Trophoblast cell (in vitro differentiated cells and primary cell): ENCODE data around the gene PDE4D.

Experiments used
- DNase-seq, 2 donors: peaks; one replicate each; pipeline ENCODE4 v3.0.0-alpha.2; 2016
- H2AFZ ChIP-seq: 2 replicates; pipeline ENCODE4 v1.6.1; 2013; ENCODE audit warnings: low read length, moderate library complexity, mild to moderate bottlenecking; ENCODE audit not compliant: insufficient read depth, poor library complexity
- H2AK5ac ChIP-seq: 2 replicates; pipeline ENCODE4 v1.6.1; 2013; ENCODE audit warnings: mild to moderate bottlenecking, low read length
- H2BK120ac ChIP-seq: 2 replicates; pipeline ENCODE4 v1.6.1; 2013; ENCODE audit warnings: low read length, mild to moderate bottlenecking, moderate library complexity; ENCODE audit not compliant: insufficient read depth, poor library complexity
- H2BK12ac ChIP-seq: 2 replicates; pipeline ENCODE4 v1.6.1; 2013; ENCODE audit warnings: mild to moderate bottlenecking, low read length, moderate library complexity
- H2BK5ac ChIP-seq: 2 replicates; pipeline ENCODE4 v1.6.1; 2013; ENCODE audit warnings: low read length, low read depth, moderate library complexity, mild to moderate bottlenecking; ENCODE audit not compliant: poor library complexity
- H3K14ac ChIP-seq: 2 replicates; pipeline ENCODE4 v1.6.1; 2013; ENCODE audit warnings: mild to moderate bottlenecking, low read length
- H3K18ac ChIP-seq: 2 replicates; pipeline ENCODE4 v1.6.1; 2013; ENCODE audit warnings: mild to moderate bottlenecking, low read length
- H3K23ac ChIP-seq: 2 replicates; pipeline ENCODE4 v1.6.1; 2013; ENCODE audit warnings: low read length
- H3K27ac ChIP-seq: 2 replicates; pipeline ENCODE4 v1.5.1; 2013; ENCODE audit warnings: low read depth, mild to moderate bottlenecking, inconsistent platforms, low read length, moderate library complexity
- H3K27me3 ChIP-seq: 2 replicates; pipeline ENCODE4 v1.6.1; 2013; ENCODE audit warnings: inconsistent platforms, mild to moderate bottlenecking, low read length, moderate library complexity; ENCODE audit not compliant: insufficient read depth
- H3K36me3 ChIP-seq, 2 experiments: 1 replicate in 1 of 2; 2 replicates in 1 of 2; pipeline ENCODE4 v1.6.1; 2013; ENCODE audit warnings: low read length in 2 of 2, mild to moderate bottlenecking in 2 of 2, moderate library complexity in 1 of 2; ENCODE audit not compliant: insufficient read depth in 2 of 2, control insufficient read depth in 1 of 2
- H3K4ac ChIP-seq: 2 replicates; pipeline ENCODE4 v1.6.1; 2013; ENCODE audit warnings: low read depth, mild to moderate bottlenecking, low read length, moderate library complexity
- H3K4me1 ChIP-seq, 2 experiments: 1 replicate in 1 of 2; 2 replicates in 1 of 2; pipeline ENCODE4 v1.6.1; 2013; ENCODE audit warnings: low read length in 2 of 2, mild to moderate bottlenecking in 2 of 2, moderate library complexity in 1 of 2; ENCODE audit not compliant: insufficient read depth in 2 of 2, control insufficient read depth in 1 of 2
- H3K4me2 ChIP-seq: 2 replicates; pipeline ENCODE4 v1.6.1; 2013; ENCODE audit warnings: inconsistent platforms, mild to moderate bottlenecking, low read length, moderate library complexity
- H3K4me3 ChIP-seq: 2 replicates; pipeline ENCODE4 v1.5.1; 2013; ENCODE audit warnings: mild to moderate bottlenecking, low read depth, low read length, inconsistent platforms
- H3K79me1 ChIP-seq: one replicate; pipeline ENCODE4 v1.6.1; 2013; ENCODE audit warnings: low read length
- H3K79me2 ChIP-seq: 2 replicates; pipeline ENCODE4 v1.6.1; 2013; ENCODE audit warnings: low read length, mild to moderate bottlenecking; ENCODE audit not compliant: control insufficient read depth, insufficient read depth, poor library complexity
- H3K9ac ChIP-seq: 2 replicates; pipeline ENCODE4 v1.6.1; 2013; ENCODE audit warnings: mild to moderate bottlenecking, low read length
- H3K9me3 ChIP-seq: 2 replicates; pipeline ENCODE4 v1.6.1; 2013; ENCODE audit warnings: low read depth, mild to moderate bottlenecking, control low read depth, inconsistent platforms, low read length; ENCODE audit not compliant: insufficient read depth
- H4K12ac ChIP-seq: 2 replicates; pipeline ENCODE4 v1.6.1; 2013; ENCODE audit warnings: low read depth, mild to moderate bottlenecking, low read length, moderate library complexity
- H4K8ac ChIP-seq: 2 replicates; pipeline ENCODE4 v1.6.1; 2013; ENCODE audit warnings: low read depth, mild to moderate bottlenecking, low read length, moderate library complexity
- H4K91ac ChIP-seq: one replicate; pipeline ENCODE4 v1.6.1; 2013; ENCODE audit warnings: low read depth, mild to moderate bottlenecking, low read length, moderate library complexity
- WGBS: extraction: QIAGEN DNeasy Blood & Tissue Kit; methylation state at CpG from one replicate; pipeline ENCODE4 v1.1.7; 2013; ENCODE audit warnings: missing lambda C conversion rate; ENCODE audit not compliant: insufficient read length, insufficient coverage; ENCODE audit errors: extremely low coverage; 5-methylcytosine and 5-hydroxymethylcytosine counted together

PDE4D gene

DNA sequence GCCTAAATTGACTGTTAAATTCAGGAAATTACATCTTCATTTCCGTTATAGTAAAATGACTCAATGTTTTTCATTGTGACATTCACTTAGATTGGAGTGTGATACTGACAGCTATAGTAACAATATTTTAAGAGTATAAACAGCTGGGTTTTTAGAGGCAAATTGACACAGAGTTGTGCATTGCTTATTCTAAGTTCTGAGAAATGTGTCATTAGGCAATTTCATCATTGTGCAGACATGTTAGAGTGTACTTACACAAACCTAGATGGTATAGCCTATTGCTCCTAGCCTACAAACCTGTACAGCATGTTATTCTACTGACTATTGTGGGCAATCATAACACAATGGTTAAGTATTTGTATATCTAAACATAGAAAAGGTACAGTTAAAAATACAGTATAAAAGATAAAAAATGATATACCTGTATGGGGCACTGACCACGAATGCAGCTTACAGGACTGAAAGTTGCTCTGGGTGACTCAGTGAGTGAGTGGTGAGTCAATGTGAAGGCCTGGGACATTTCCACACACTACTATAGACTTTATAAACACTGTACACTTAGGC is 132.7 kb downstream of the PDE4D start:
- Histone ChIP-seq H3K4me1 (no peaks in the 10 kb centered on the region), H3K23ac (no peak overlapping the region)
- DNase-seq = peak in 1 of 2 donors; percentile 4

DNA sequence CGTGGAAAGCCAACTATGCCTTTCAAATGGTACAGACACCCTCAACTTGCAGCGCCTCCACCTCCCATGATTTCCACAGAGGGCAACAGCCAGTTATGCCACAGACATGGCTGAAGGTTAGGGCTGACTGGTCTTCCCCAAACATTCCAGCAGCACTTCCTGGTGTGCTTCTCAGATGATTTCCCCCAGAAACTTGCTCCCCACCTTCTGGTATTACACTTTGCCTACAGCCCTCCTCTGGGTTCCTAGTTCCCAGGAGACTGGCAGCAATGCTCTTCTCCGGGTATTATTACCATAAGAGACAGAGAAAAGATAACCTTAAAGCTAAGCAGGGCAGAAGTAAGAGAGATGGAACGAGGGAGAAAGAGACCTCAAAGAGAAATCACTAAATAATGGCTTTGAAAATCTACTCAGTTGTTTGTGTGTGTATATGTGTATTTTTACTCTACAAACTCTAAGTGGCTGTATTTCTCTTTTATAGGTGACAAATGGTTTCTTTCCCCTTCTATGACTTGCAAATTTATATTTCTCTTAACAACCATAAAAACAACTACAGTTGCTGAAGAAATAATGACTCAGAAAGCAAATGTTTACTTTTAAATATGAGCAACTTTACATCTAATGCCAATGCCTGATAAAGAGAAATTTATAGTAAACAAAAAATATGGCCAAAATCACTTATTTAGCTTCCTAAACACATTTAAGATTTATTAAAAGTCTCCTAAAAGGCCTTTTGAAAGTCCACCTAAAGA is 133.8 kb downstream of the PDE4D start:
- H3K4me2 ChIP-seq = no peak overlapping the region
- no CpG with 5 or more reads among the region's 4 CpGs for WGBS

More for the DNA sequence above, 132.7 kb downstream of the PDE4D start:
- no peak overlapping the region for H3K4me2 ChIP-seq
- H3K14ac ChIP-seq = no peak overlapping the region
- H3K79me1 ChIP-seq = no peaks in the 10 kb centered on the region
- no peak overlapping the region for H2BK5ac ChIP-seq
- H2BK12ac ChIP-seq = no peak overlapping the region
- H2BK120ac ChIP-seq = no peak overlapping the region
- no peaks in the 10 kb centered on the region for H3K79me2 ChIP-seq
- H3K4ac ChIP-seq = no peak overlapping the region
- H2AK5ac ChIP-seq = no peak overlapping the region
- H3K9ac ChIP-seq = no peak overlapping the region
- no peak overlapping the region for H2AFZ ChIP-seq
- H3K18ac ChIP-seq = no peak overlapping the region
- H4K8ac ChIP-seq = no peak overlapping the region
- no peaks in the 10 kb centered on the region for H3K27me3 ChIP-seq
- WGBS = no CpG with 5 or more reads among the region's 2 CpGs
- H3K27ac ChIP-seq = no peak overlapping the region
- H3K4me3 ChIP-seq = no peak overlapping the region
- no peak overlapping the region for H4K91ac ChIP-seq
- H3K9me3 ChIP-seq = no peaks in the 10 kb centered on the region
- no peaks in the 10 kb centered on the region for H3K36me3 ChIP-seq
- no peak overlapping the region for H4K12ac ChIP-seq

GRCh38 chr5:59758566-59758965 is 135.0 kb downstream of the PDE4D start:
- no peak overlapping the region for H3K4me3 ChIP-seq
- no peaks in the 10 kb centered on the region for H3K79me2 ChIP-seq
- H3K23ac ChIP-seq = no peak overlapping the region
- no peak overlapping the region for H3K18ac ChIP-seq
- no peak overlapping the region for H2AK5ac ChIP-seq
- H3K27ac ChIP-seq = no peak overlapping the region
- H3K4me1 ChIP-seq = no peaks in the 10 kb centered on the region
- H2BK12ac ChIP-seq = no peak overlapping the region
- H3K14ac ChIP-seq = no peak overlapping the region
- H3K27me3 ChIP-seq = no peaks in the 10 kb centered on the region
- H4K12ac ChIP-seq = no peak overlapping the region
- H3K36me3 ChIP-seq = no peaks in the 10 kb centered on the region
- H4K8ac ChIP-seq = no peak overlapping the region
- no peak overlapping the region for H3K4ac ChIP-seq
- no peak overlapping the region for H2BK120ac ChIP-seq
- H2BK5ac ChIP-seq = no peak overlapping the region
- no peaks in the 10 kb centered on the region for H3K79me1 ChIP-seq
- no CpG with 5 or more reads among the region's 1 CpG for WGBS
- H3K4me2 ChIP-seq = no peak overlapping the region
- DNase-seq = no peak
- H4K91ac ChIP-seq = no peak overlapping the region
- no peaks in the 10 kb centered on the region for H3K9me3 ChIP-seq
- H2AFZ ChIP-seq = no peak overlapping the region
- H3K9ac ChIP-seq = no peak overlapping the region

More for the DNA sequence above, 133.8 kb downstream of the PDE4D start:
- H3K79me2 ChIP-seq = no peaks in the 10 kb centered on the region
- no peaks in the 10 kb centered on the region for H3K9me3 ChIP-seq
- H3K9ac ChIP-seq = no peak overlapping the region
- no peaks in the 10 kb centered on the region for H3K79me1 ChIP-seq
- no peak overlapping the region for H2BK12ac ChIP-seq
- no peak overlapping the region for H2AFZ ChIP-seq
- no peak overlapping the region for H4K91ac ChIP-seq
- H2BK5ac ChIP-seq = no peak overlapping the region
- H3K27ac ChIP-seq = no peak overlapping the region
- no peaks in the 10 kb centered on the region for H3K36me3 ChIP-seq
- no peak overlapping the region for H4K12ac ChIP-seq
- no peak for DNase-seq
- no peaks in the 10 kb centered on the region for H3K27me3 ChIP-seq
- H3K14ac ChIP-seq = no peak overlapping the region
- no peak overlapping the region for H4K8ac ChIP-seq
- no peak overlapping the region for H3K4me3 ChIP-seq
- H3K23ac ChIP-seq = no peak overlapping the region
- no peak overlapping the region for H2BK120ac ChIP-seq
- H3K4me1 ChIP-seq = no peaks in the 10 kb centered on the region
- H2AK5ac ChIP-seq = no peak overlapping the region
- H3K18ac ChIP-seq = no peak overlapping the region
- H3K4ac ChIP-seq = no peak overlapping the region

- Histone ChIP-seq H3K9me3 (no peaks in the 10 kb centered on the region), H2BK120ac (no peak overlapping the region), H3K9ac (no peak overlapping the region), H3K79me1 (no peaks in the 10 kb centered on the region), H3K27me3 (no peaks in the 10 kb centered on the region), H3K23ac (no peak overlapping the region), H3K36me3 (no peaks in the 10 kb centered on the region), H3K4me3 (no peak overlapping the region), H3K14ac (no peak overlapping the region), H2BK12ac (no peak overlapping the region), H2BK5ac (no peak overlapping the region), H3K4me2 (no peak overlapping the region), H3K27ac (no peak overlapping the region), H4K8ac (no peak overlapping the region), H4K91ac (no peak overlapping the region), H3K18ac (no peak overlapping the region), H3K4me1 (no peaks in the 10 kb centered on the region), H3K4ac (no peak overlapping the region), H2AFZ (no peak overlapping the region), H4K12ac (no peak overlapping the region), H2AK5ac (no peak overlapping the region), H3K79me2 (no peaks in the 10 kb centered on the region)
- DNase-seq = peak in 1 of 2 donors; percentile 7
- WGBS = no CpG with 5 or more reads among the region's 1 CpG
Measured at GRCh38 chr5:59757442-59757841, 136.1 kb downstream of the PDE4D start.
